NCI-H69 (cell line): Measurements from ENCODE around the gene TRAIP.
"Not testable (repeated sequence)": the region's sequence is repeated elsewhere in the genome, so short reads cannot be mapped to it uniquely, and the experiment has no call there.

Experiments
- DNase-seq: peaks from one replicate; lab custom pipeline; 2025; lab: John Stamatoyannopoulos, UW

Gene TRAIP

GRCh38 chr3:49826016-49826415, 30.3 kb downstream of the TRAIP start:
- DNase-seq, result no peak

GRCh38 chr3:49823131-49823530, 33.2 kb downstream of the TRAIP start:
- DNase-seq, result not testable (repeated sequence)

GRCh38 chr3:49813497-49814174, 42.7 kb downstream of the TRAIP start, which contains the start of gene UBA7:
TSS of gene UBA7 (minus strand) at chr3:49813953. CDS start at chr3:49813787, 166 bp downstream.
- DNase-seq, result no peak

GRCh38 chr3:49812916-49813496, 43.4 kb downstream of the TRAIP start:
- DNase-seq, result no peak

GRCh38 chr3:49807431-49808114, 48.8 kb downstream of the TRAIP start:
- DNase-seq, result no peak

GRCh38 chr3:49806850-49807249, 49.5 kb downstream of the TRAIP start:
- DNase-seq, result no peak

- no peak for DNase-seq
These were observed 50.3 kb downstream of the TRAIP start for GRCh38 chr3:49805897-49806701.

GRCh38 chr3:49805367-49805782, 51.0 kb downstream of the TRAIP start:
- peak; percentile 47 for DNase-seq

- no peak for DNase-seq
These were observed 52.0 kb downstream of the TRAIP start for GRCh38 chr3:49804141-49805041.

GRCh38 chr3:49803465-49804140, 52.8 kb downstream of the TRAIP start:
- peak; percentile 67 for DNase-seq

GRCh38 chr3:49802719-49803464, 53.5 kb downstream of the TRAIP start, which contains the start of gene INKA1:
TSS of gene INKA1 (plus strand) at chr3:49803261. CDS start at chr3:49803393, 132 bp downstream.
- peak; percentile 86 for DNase-seq

GRCh38 chr3:49801160-49801559, 55.2 kb downstream of the TRAIP start:
- no peak for DNase-seq

- no peak for DNase-seq
These were observed 56.6 kb downstream of the TRAIP start, which contains the start of gene CDHR4 for GRCh38 chr3:49799761-49800160. TSS of gene CDHR4 (minus strand) at chr3:49799873. CDS start at chr3:49799812, 61 bp downstream.

GRCh38 chr3:49799105-49799504, 57.3 kb downstream of the TRAIP start:
- DNase-seq, result no peak

- no peak for DNase-seq
These were observed 61.1 kb downstream of the TRAIP start for GRCh38 chr3:49794926-49795905.

GRCh38 chr3:49794431-49794830, 61.9 kb downstream of the TRAIP start:
- DNase-seq, result no peak

- no peak for DNase-seq
These were observed 62.8 kb downstream of the TRAIP start for GRCh38 chr3:49793486-49794085.
